Psoas muscle (tissue), 8 donors: Measurements from ENCODE around the gene BANK1. TPM values are rescaled to one million over a fixed set of nuclear protein-coding genes. Genes with fewer than 3 reads are reported as not detected.

ENCODE experiments used
- ATAC-seq, 4 donors: fragments of 200-7000 bp; cut with Tn5 transposase; one replicate each; pipeline ENCODE4 v1.9.1; 2020; ENCODE audit warnings: moderate library complexity in 3 of 4, mild to moderate bottlenecking in 2 of 4
- DNase-seq, 2 donors: peaks; one replicate each; pipeline ENCODE4 v3.0.0-alpha.2; 2020
- H3K27ac ChIP-seq: fragments of 200-600 bp; one replicate; pipeline ENCODE4 v1.8.0; 2022
- H3K27me3 ChIP-seq, 3 donors: fragments of 200-600 bp in 1 of 3; one replicate each; pipeline versions ENCODE4 v1.6.1 to v1.8.0; 2013 to 2022; ENCODE audit warnings: low read length in 2 of 3, mild to moderate bottlenecking in 2 of 3, moderate library complexity in 1 of 3; ENCODE audit not compliant: insufficient read depth in 3 of 3
- H3K36me3 ChIP-seq, 2 donors: fragments of 200-600 bp in 1 of 2; one replicate each; pipeline versions ENCODE4 v1.6.1 to v1.8.0; 2013 to 2022; ENCODE audit warnings: low read depth in 1 of 2, mild to moderate bottlenecking in 1 of 2, moderate library complexity in 1 of 2; ENCODE audit not compliant: insufficient read depth in 1 of 2
- H3K4me1 ChIP-seq: fragments of 200-600 bp; one replicate; pipeline ENCODE4 v1.8.0; 2022
- H3K4me3 ChIP-seq: fragments of 200-600 bp; one replicate; pipeline ENCODE4 v1.8.0; 2022; ENCODE audit warnings: mild to moderate bottlenecking
- H3K9me3 ChIP-seq: fragments of 200-600 bp; one replicate; pipeline ENCODE4 v1.8.0; 2022
- CTCF ChIP-seq: fragments of 200-600 bp; IDR thresholded peaks from one replicate; pipeline ENCODE4 v1.8.0; 2022; ENCODE audit warnings: antibody characterized with exemption
- WGBS, 3 donors: extraction: QIAGEN DNeasy Blood & Tissue Kit; methylation state at CpG; one replicate each; pipeline versions ENCODE4 v1.1.6 to v1.1.7; 2013; 5-methylcytosine and 5-hydroxymethylcytosine counted together
- intact Hi-C, 2 donors: fragments of 100-400 bp; cut with DNase I; formaldehyde crosslinking; loops; one replicate each; pipeline versions ENCODE4 v1.11.0 to v1.14.2; 2022
- polyA plus RNA-seq, 3 donors: library from polyadenylated mRNA; stranded (reverse); fragments of 200-250 nt; gene quantifications; one replicate each; pipeline ENCODE4 v1.2.3, GENCODE V29; 2013
- total RNA-seq, 4 donors: library from RNA; stranded (reverse); fragmentation: NEBNext Ultra II Directional in 2 of 4; extraction: Animal tissue kit (Norgen Biotek cat#: 25700) in 2 of 4; gene quantifications; one replicate each; pipeline versions ENCODE4 v1.2.1 to v1.2.4, GENCODE V29; 2021 to 2023
- donor health status: healthy with polysubstance abuse.
- donor health status: DM: no; HTN: no; CAD: no; lungs with moderate emphysema.
- donor health status: Bipolar disorder and iron deficiency.
- donor health status: healthy.
- donor health status: DM: yes; HTN: yes; CAD: no.
- donor health status: DM: no; HTN: no; CAD: no.
- donor health status: DM: no; HTN: no; CAD: no.
- donor health status: DM: yes; HTN: yes; CAD: no.

Gene BANK1
- total and polyA plus RNA-seq, 7 donors, result 0.07 to 0.55 (median 0.17) TPM

- Histone ChIP-seq H3K27ac (no peak overlapping the region), H3K36me3 (no peaks in the 10 kb centered on the region), H3K9me3 (no peaks in the 10 kb centered on the region), H3K4me3 (no peak overlapping the region), H3K27me3 (no peaks in the 10 kb centered on the region), H3K4me1 (no peaks in the 10 kb centered on the region)
- no peak for ATAC-seq
- no peak for TF ChIP-seq CTCF
- DNase-seq, result no peak
- intact Hi-C loops, result no loop called here
- 55 to 76% (median 73%) methylated on average over 3 of the region's 3 CpGs for WGBS, 3 donors
Measured at GRCh38 chr4:101851672-101852071, 61.1 kb downstream of the BANK1 start.

- Histone ChIP-seq H3K4me1 (no peaks in the 10 kb centered on the region), H3K36me3 (no peaks in the 10 kb centered on the region), H3K9me3 (no peaks in the 10 kb centered on the region), H3K27me3 (no peaks in the 10 kb centered on the region), H3K27ac (no peak overlapping the region), H3K4me3 (no peak overlapping the region)
- DNase-seq, result no peak
- TF ChIP-seq CTCF, result no peak
- intact Hi-C loops, result no loop called here
- ATAC-seq, result no peak
- WGBS, 3 donors, result 38 to 73% (median 68%) methylated on average over 1 of the region's 1 CpG
Measured at GRCh38 chr4:101853028-101853427, 62.5 kb downstream of the BANK1 start.

- ATAC-seq, result no peak
Measured at GRCh38 chr4:101853691-101854090, 63.2 kb downstream of the BANK1 start.

GRCh38 chr4:101855239-101855638 is 64.7 kb downstream of the BANK1 start:
- WGBS, 3 donors, result 61 to 82% (median 71%) methylated on average over 1 of the region's 1 CpG
- TF ChIP-seq CTCF, result no peak

More at GRCh38 chr4:101853691-101854090, 63.2 kb downstream of the BANK1 start:
- no peaks in the 10 kb centered on the region for H3K9me3 ChIP-seq
- H3K36me3 ChIP-seq, result no peaks in the 10 kb centered on the region
- no peaks in the 10 kb centered on the region for H3K4me1 ChIP-seq
- no peak for TF ChIP-seq CTCF
- no peaks in the 10 kb centered on the region for H3K27me3 ChIP-seq
- no peak overlapping the region for H3K4me3 ChIP-seq
- WGBS, 3 donors, result 71 to 73% (median 73%) methylated on average over 7 of the region's 7 CpGs
- no peak for DNase-seq
- H3K27ac ChIP-seq, result no peak overlapping the region
- intact Hi-C loops, result no loop called here

GRCh38 chr4:101856149-101856548 is 65.6 kb downstream of the BANK1 start:
- Histone ChIP-seq H3K27me3 (no peaks in the 10 kb centered on the region), H3K4me1 (no peaks in the 10 kb centered on the region), H3K36me3 (no peaks in the 10 kb centered on the region), H3K4me3 (no peak overlapping the region), H3K9me3 (no peaks in the 10 kb centered on the region), H3K27ac (no peak overlapping the region)
- DNase-seq, result no peak
- WGBS, 3 donors, result 82 to 86% (median 85%) methylated on average over 2 of the region's 2 CpGs
- no peak for TF ChIP-seq CTCF
- ATAC-seq, result no peak
- intact Hi-C loops, result no loop called here

More at GRCh38 chr4:101855239-101855638, 64.7 kb downstream of the BANK1 start:
- no peak overlapping the region for H3K4me3 ChIP-seq
- no peak overlapping the region for H3K27ac ChIP-seq
- DNase-seq, result no peak
- H3K27me3 ChIP-seq, result no peaks in the 10 kb centered on the region
- no peak for ATAC-seq
- no peaks in the 10 kb centered on the region for H3K9me3 ChIP-seq
- H3K4me1 ChIP-seq, result no peaks in the 10 kb centered on the region
- no peaks in the 10 kb centered on the region for H3K36me3 ChIP-seq
- intact Hi-C loops, result no loop called here
